Brain microvascular endothelial cell (primary cell): ENCODE data around the gene DAAM2.

Source experiments
- DNase-seq: peaks from one replicate; pipeline ENCODE4 v3.0.0-alpha.2; 2020
- H3K27ac ChIP-seq: fragments of 250-450 bp; sonication (Bioruptor Pico); 2 replicates; pipeline ENCODE4 v1.5.1; 2020; ENCODE audit warnings: mild to moderate bottlenecking, moderate library complexity
- H3K27me3 ChIP-seq: fragments of 250-450 bp; sonication (Bioruptor Pico); replicated peaks from 2 replicates; pipeline ENCODE4 v1.5.1; 2020; ENCODE audit warnings: mild to moderate bottlenecking
- H3K36me3 ChIP-seq: fragments of 250-450 bp; sonication (Bioruptor Pico); replicated peaks from 2 replicates; pipeline ENCODE4 v1.5.1; 2020; ENCODE audit warnings: mild to moderate bottlenecking
- H3K4me3 ChIP-seq: 2 replicates; pipeline ENCODE4 v1.5.1; 2011; ENCODE audit warnings: low read depth, mild to moderate bottlenecking, control low read depth, low read length, moderate library complexity
- CTCF ChIP-seq: IDR thresholded peaks from 2 replicates; pipeline ENCODE4 v1.5.1; 2011; ENCODE audit warnings: low read depth, mild to moderate bottlenecking, moderate library complexity, low read length, control low read depth, inconsistent platforms; ENCODE audit errors: missing control alignments
- in situ Hi-C: cut with HindIII; loops from 2 replicates; pipeline ENCODE4 v1.10.0; 2017; ENCODE audit warnings: low sequenced_read_pairs, low pct_ligation_motif_present

The DAAM2 gene

GRCh38 chr6:39908838-39909583 lies 116.8 kb downstream of the DAAM2 start:
- in situ Hi-C loops: no loop called here
- Histone ChIP-seq H3K4me3 (no peak overlapping the region), H3K27ac (no peak overlapping the region), H3K36me3 (peaks cover 7% of the 10 kb centered on the region), H3K27me3 (no peaks in the 10 kb centered on the region)
- TF ChIP-seq CTCF: no peak
- DNase-seq: no peak

- Histone ChIP-seq H3K4me3 (no peak overlapping the region), H3K27me3 (no peaks in the 10 kb centered on the region), H3K36me3 (peaks cover 7% of the 10 kb centered on the region), H3K27ac (no peak overlapping the region)
- in situ Hi-C loops: no loop called here
- no peak for TF ChIP-seq CTCF
- no peak for DNase-seq
These were observed 117.5 kb downstream of the DAAM2 start for GRCh38 chr6:39909701-39910100.

- in situ Hi-C loops: no loop called here
- H3K4me3 ChIP-seq: no peak overlapping the region
- TF ChIP-seq CTCF: no peak
These were observed 118.0 kb downstream of the DAAM2 start for GRCh38 chr6:39910164-39910563.

GRCh38 chr6:39910744-39911143 lies 118.6 kb downstream of the DAAM2 start:
- DNase-seq: no peak
- H3K4me3 ChIP-seq: no peak overlapping the region
- in situ Hi-C loops: no loop called here
- no peak overlapping the region for H3K27ac ChIP-seq
- peaks cover 11% of the 10 kb centered on the region for H3K36me3 ChIP-seq
- H3K27me3 ChIP-seq: no peaks in the 10 kb centered on the region
- no peak for TF ChIP-seq CTCF

More at GRCh38 chr6:39910164-39910563, 118.0 kb downstream of the DAAM2 start:
- Histone ChIP-seq H3K36me3 (peaks cover 11% of the 10 kb centered on the region), H3K27me3 (no peaks in the 10 kb centered on the region), H3K27ac (no peak overlapping the region)
- DNase-seq: no peak

GRCh38 chr6:39911513-39912125 lies 119.4 kb downstream of the DAAM2 start:
- Histone ChIP-seq H3K27ac (no peak overlapping the region), H3K36me3 (peaks cover 4% of the 10 kb centered on the region), H3K4me3 (no peak overlapping the region), H3K27me3 (no peaks in the 10 kb centered on the region)
- TF ChIP-seq CTCF: no peak
- in situ Hi-C loops: no loop called here
- DNase-seq: no peak
